Esophagus squamous epithelium (tissue), 5 donors: ENCODE measurements around the gene ARHGAP40. TPM values are rescaled to one million over a fixed set of nuclear protein-coding genes. Genes with fewer than 3 reads are reported as not detected.

Source experiments
- DNase-seq: peaks from one replicate; lab custom pipeline; 2025; lab: John Stamatoyannopoulos, UW
- H3K27ac ChIP-seq, 4 donors: fragments of 200-600 bp; sonication (generic); one replicate each; pipeline ENCODE4 v1.5.1; 2016 to 2019; ENCODE audit warnings: mild to moderate bottlenecking in 1 of 4
- H3K27me3 ChIP-seq, 4 donors: fragments of 200-600 bp; sonication (generic); 1 replicate in 3 of 4; 2 replicates in 1 of 4; pipeline versions ENCODE4 v1.5.1 to v1.6.0; 2017 to 2021; ENCODE audit warnings: antibody characterized with exemption in 1 of 4
- H3K36me3 ChIP-seq, 3 donors: fragments of 200-600 bp; sonication (generic); one replicate each; pipeline ENCODE4 v1.5.1; 2016 to 2019
- H3K4me1 ChIP-seq, 3 donors: fragments of 200-600 bp; sonication (generic); one replicate each; pipeline ENCODE4 v1.5.1; 2017 to 2019
- H3K4me3 ChIP-seq, 4 donors: fragments of 200-600 bp; sonication (generic); 1 replicate in 3 of 4; 2 replicates in 1 of 4; pipeline ENCODE4 v1.5.1; 2016 to 2019; ENCODE audit warnings: mild to moderate bottlenecking in 2 of 4, moderate library complexity in 1 of 4
- H3K9me3 ChIP-seq, 3 donors: fragments of 200-600 bp; sonication (generic); one replicate each; pipeline ENCODE4 v1.5.1; 2016 to 2019
- POLR2A ChIP-seq, 4 donors: fragments of 450-650 bp; IDR thresholded peaks; one replicate each; pipeline ENCODE4 v1.6.1; 2017; ENCODE audit warnings: antibody characterized with exemption in 4 of 4, mild to moderate bottlenecking in 4 of 4, moderate library complexity in 3 of 4
- WGBS, 2 donors: methylation state at CpG; one replicate each; pipeline ENCODE4 v1.1.5; 2018; 5-methylcytosine and 5-hydroxymethylcytosine counted together
- intact Hi-C: fragments of 100-400 bp; cut with DNase I; formaldehyde crosslinking; loops from one replicate; pipeline ENCODE4 v1.15.0; 2022
- total RNA-seq, 4 donors: library from RNA; depleted of rRNA; stranded (reverse); fragments of >200 nt; gene quantifications; one replicate each; pipeline ENCODE4 v1.1.0, GENCODE V29; 2016
- TF ChIP-seq, protein P1 (sequence below), 6 experiments: fragments of 450-650 bp in 4 of 6; fragments of 200-600 bp in 2 of 6; sonication (generic) in 2 of 6; IDR thresholded peaks; one replicate each; pipeline ENCODE4 v1.5.1; 2016 to 2019; ENCODE audit warnings: antibody characterized with exemption in 6 of 6, mild to moderate bottlenecking in 4 of 6, moderate library complexity in 4 of 6
- donor health status: DM: yes; HTN: yes; CAD: no.

Gene ARHGAP40
- total RNA-seq, 4 donors from 2014 or later: 4.7 to 14.8 (median 12.4) TPM

DNA sequence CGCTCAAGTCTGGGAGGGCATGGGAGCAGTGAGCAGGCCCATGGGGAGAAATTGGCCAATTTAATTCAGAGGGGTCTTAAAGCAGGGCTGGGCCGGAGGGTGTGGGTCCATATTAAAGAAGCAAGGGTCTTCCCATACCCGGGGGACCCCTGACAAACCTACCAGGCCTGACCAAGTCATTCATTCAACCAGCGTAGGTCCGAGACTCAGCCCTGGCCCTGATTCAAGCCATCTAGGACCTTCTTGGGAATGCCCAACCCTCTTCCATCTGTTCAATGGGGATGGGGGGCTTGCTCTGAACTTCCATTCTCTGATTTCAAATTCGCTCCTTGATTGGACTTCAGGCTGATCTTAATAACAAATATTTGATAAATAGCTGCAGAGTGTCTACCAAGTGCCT lies 13.3 kb upstream of the ARHGAP40 start:
- Histone ChIP-seq H3K36me3 (no peaks in the 10 kb centered on the region), H3K9me3 (no peaks in the 10 kb centered on the region), H3K4me1 (no peaks in the 10 kb centered on the region), H3K27me3 (peaks cover 0 to 50% (median 0%) of the 10 kb centered on the region in 4 donors), H3K27ac (no peak overlapping the region), H3K4me3 (no peak overlapping the region)
- 82 to 90% methylated on average over 3 to 5 of the region's 6 CpGs for WGBS, 2 donors
- TF ChIP-seq POLR2A (IDR thresholded peaks at IDR 0.05): no peak
- TF ChIP-seq, protein P1, sequence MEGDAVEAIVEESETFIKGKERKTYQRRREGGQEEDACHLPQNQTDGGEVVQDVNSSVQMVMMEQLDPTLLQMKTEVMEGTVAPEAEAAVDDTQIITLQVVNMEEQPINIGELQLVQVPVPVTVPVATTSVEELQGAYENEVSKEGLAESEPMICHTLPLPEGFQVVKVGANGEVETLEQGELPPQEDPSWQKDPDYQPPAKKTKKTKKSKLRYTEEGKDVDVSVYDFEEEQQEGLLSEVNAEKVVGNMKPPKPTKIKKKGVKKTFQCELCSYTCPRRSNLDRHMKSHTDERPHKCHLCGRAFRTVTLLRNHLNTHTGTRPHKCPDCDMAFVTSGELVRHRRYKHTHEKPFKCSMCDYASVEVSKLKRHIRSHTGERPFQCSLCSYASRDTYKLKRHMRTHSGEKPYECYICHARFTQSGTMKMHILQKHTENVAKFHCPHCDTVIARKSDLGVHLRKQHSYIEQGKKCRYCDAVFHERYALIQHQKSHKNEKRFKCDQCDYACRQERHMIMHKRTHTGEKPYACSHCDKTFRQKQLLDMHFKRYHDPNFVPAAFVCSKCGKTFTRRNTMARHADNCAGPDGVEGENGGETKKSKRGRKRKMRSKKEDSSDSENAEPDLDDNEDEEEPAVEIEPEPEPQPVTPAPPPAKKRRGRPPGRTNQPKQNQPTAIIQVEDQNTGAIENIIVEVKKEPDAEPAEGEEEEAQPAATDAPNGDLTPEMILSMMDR (IDR thresholded peaks at IDR 0.05): no peak
- DNase-seq: no peak
- intact Hi-C loops: no loop called here

DNA sequence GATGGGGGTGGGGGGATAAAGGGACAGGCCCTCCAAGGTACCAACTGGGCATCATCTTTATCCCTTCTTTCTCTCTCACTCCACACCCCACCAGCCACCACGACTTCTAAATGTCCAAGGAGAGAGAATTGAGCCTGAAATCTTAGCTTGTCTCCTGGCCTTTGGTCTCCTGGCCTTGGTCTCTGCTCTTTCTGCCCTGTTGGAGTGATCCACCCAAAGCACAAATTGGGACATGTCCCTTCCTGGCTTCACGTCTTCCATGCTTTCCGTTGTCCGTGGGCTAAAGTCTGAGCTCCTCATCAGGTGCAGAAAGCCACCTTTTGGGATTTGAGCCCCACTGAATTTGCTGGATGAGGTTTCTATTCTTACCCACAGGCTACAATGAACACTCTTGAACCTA lies 12.3 kb upstream of the ARHGAP40 start:
- H3K27ac ChIP-seq: no peak overlapping the region
- H3K36me3 ChIP-seq: no peaks in the 10 kb centered on the region
- TF ChIP-seq POLR2A (IDR thresholded peaks at IDR 0.05): no peak
- TF ChIP-seq, protein P1 (IDR thresholded peaks at IDR 0.05): no peak
- no peaks in the 10 kb centered on the region for H3K9me3 ChIP-seq
- no peaks in the 10 kb centered on the region for H3K4me1 ChIP-seq
- no peak overlapping the region for H3K4me3 ChIP-seq
- 71 to 78% methylated on average over 3 to 4 of the region's 4 CpGs for WGBS, 2 donors
- no peak for DNase-seq
- intact Hi-C loops: no loop called here
- H3K27me3 ChIP-seq: peaks cover 0 to 43% (median 0%) of the 10 kb centered on the region in 4 donors

DNA sequence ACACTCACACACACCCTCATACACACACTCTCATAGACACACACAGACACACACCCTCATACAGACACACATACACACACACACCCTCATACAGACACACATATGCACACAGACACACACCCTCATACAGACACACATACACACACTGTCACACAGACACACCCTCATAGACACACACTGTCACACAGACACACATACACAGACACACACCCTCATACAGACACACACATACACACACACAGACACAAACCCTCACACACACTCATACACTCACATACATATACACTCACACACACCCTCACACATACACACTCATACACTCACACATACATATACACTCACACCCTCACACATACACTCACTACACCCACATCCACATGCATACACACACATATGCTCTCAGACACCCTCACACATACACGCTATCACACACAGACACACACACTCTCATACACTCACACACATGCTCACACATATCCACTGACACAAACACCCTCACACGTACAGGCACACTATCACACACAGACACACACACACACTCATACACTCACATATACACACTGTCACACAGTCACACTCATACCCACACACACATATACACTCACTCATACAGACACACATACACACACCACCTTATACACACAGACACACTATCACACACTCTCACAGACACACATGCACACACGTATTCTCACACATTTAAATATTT lies 11.5 kb upstream of the ARHGAP40 start:
- Histone ChIP-seq H3K9me3 (no peaks in the 10 kb centered on the region), H3K27me3 (peaks cover 0 to 39% (median 0%) of the 10 kb centered on the region in 4 donors), H3K36me3 (no peaks in the 10 kb centered on the region), H3K4me3 (no peak overlapping the region), H3K4me1 (no peaks in the 10 kb centered on the region), H3K27ac (no peak overlapping the region)
- intact Hi-C loops: no loop called here
- WGBS, 2 donors: 71 to 72% methylated on average over 3 of the region's 3 CpGs
- DNase-seq: no peak
- TF ChIP-seq POLR2A (IDR thresholded peaks at IDR 0.05): no peak
- TF ChIP-seq, protein P1 (IDR thresholded peaks at IDR 0.05): no peak

DNA sequence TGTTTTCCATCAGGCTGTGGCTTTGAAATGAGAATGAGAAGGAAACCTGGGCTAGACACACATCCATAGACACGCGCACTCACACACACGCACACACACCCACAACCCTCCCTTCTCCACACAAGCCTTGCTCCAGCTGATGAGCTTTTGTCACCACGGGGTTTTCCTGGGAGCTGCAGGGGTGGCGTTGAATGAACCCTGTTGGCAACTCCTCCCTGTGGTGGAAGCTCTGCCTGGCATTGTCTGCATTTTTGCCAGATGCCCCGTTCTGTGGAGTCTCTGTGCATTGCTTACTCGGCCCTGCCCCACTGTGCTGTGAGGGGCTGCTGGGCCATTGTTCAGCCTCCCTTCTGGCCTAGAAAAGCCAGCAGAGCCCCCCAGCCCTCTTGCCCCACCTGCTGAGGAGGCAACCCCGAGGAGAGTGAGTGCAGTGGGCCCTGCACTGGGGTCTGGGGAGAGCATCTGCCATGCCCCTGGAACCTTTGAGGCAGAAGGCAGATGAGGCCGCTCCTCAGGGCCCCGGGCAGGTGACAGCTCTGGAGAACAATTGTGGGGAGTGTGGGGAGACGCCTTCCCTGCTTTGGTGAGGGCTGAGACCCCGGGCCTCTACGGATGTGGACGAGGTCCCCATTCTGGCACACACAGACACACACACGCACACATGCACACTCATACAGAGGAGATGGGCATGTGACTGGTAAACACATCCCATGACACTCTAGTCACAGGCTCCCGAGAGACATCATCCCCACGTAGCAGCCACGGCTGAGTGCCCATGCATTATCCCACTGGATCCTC lies 10.7 kb upstream of the ARHGAP40 start:
- Histone ChIP-seq H3K9me3 (no peaks in the 10 kb centered on the region), H3K36me3 (no peaks in the 10 kb centered on the region), H3K4me3 (no peak overlapping the region), H3K27ac (no peak overlapping the region), H3K4me1 (no peaks in the 10 kb centered on the region), H3K27me3 (peaks cover 0 to 36% (median 0%) of the 10 kb centered on the region in 4 donors)
- no peak for DNase-seq
- intact Hi-C loops: no loop called here
- WGBS, 2 donors: 51 to 58% methylated on average over 7 to 8 of the region's 18 CpGs
- TF ChIP-seq, protein P1 (IDR thresholded peaks at IDR 0.05): no peak
- TF ChIP-seq POLR2A (IDR thresholded peaks at IDR 0.05): no peak
